ENCODE results near the gene FOXA3.

- TF ChIP-seq EZH2phosphoT487 (IDR thresholded peaks at IDR 0.05; ENCODE audit: borderline replicate concordance) (no peak), POLR2A (IDR thresholded peaks at IDR 0.05; ENCODE audit: borderline replicate concordance, extremely low read depth, insufficient read depth, insufficient read length) (no peak), REST (IDR thresholded peaks at IDR 0.05; ENCODE audit: low read depth) (no peak), MAX (IDR thresholded peaks at IDR 0.05) (no peak), CTCF (IDR thresholded peaks at IDR 0.05 in 2 of 3, conservative IDR thresholded peaks at IDR 0.05 in 1 of 3; ENCODE audit: borderline replicate concordance in 1 of 3, insufficient read depth in 1 of 3, low read depth in 2 of 3, low read length in 2 of 3) (no peak), RAD21 (IDR thresholded peaks at IDR 0.05; ENCODE audit: low read depth) (no peak), JUND (IDR thresholded peaks at IDR 0.05) (no peak), CBX3 (IDR thresholded peaks at IDR 0.05; ENCODE audit: low read depth) (no peak), FOSL1 (IDR thresholded peaks at IDR 0.05; ENCODE audit: low read depth) (no peak), POLR2AphosphoS5 (IDR thresholded peaks at IDR 0.05; ENCODE audit: low read depth, low read length) (no peak)
Measured at GRCh38 chr19:45879055-45879454, 14.9 kb downstream of the FOXA3 start.
